ENCODE measurements around the gene LRRC4C. TPM values are rescaled to one million over a fixed set of nuclear protein-coding genes. Genes with fewer than 3 reads are reported as not detected.

Gene LRRC4C
- total RNA-seq, 1 experiment from 2014 or later: 0.13 TPM

DNA sequence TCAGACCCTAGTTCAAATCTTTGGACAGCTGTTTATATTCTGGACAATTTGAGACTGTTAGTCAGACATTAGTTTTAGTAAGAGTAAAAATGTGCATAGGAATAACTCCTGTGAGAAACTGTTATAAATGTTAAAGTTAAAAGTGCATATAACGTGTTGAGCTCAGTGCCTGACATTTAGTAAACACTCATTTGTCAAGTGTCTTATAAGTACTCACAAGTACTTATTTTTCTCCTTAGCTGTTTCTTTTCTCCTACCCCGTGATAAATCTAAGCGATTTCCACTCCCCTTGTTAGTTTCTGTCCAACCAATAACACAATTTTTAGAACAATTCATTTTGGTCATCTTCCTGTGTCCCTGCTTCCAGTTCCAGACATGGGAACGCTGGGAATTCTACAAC is 59.3 kb downstream of the LRRC4C start:
- H3K79me2 ChIP-seq (ENCODE audit: insufficient read depth, low read length): no peaks in the 10 kb centered on the region
- peaks cover 3% of the 10 kb centered on the region; the same call in 1 of the 2 replicates for H3K4me1 ChIP-seq (ENCODE audit: insufficient read depth, low read length)
- Mint-ChIP-seq H3K27ac (no peak overlapping the region), H3K27me3 (ENCODE audit: low read depth) (no peaks in the 10 kb centered on the region), H3K4me3 (no peak overlapping the region), H3K9me3 (no peaks in the 10 kb centered on the region), H3K4me1 (peaks cover 18 to 24% of the 10 kb centered on the region in 2 experiments), H3K36me3 (ENCODE audit: insufficient read depth in 1 of 3, low read depth in 3 of 3) (no peaks in the 10 kb centered on the region; a peak in 1 of 7 replicates)
- H2BK120ac ChIP-seq (ENCODE audit: low read depth, low read length, poor library complexity, severe bottlenecking): no peak overlapping the region
- no peak overlapping the region for H4K5ac ChIP-seq (ENCODE audit: insufficient read length, low read depth, low read length)
- no peak overlapping the region for H3K27ac ChIP-seq (ENCODE audit: insufficient read length, low read depth, low read length)
- no peak overlapping the region for H3K4me2 ChIP-seq (ENCODE audit: insufficient read depth, insufficient read length, low read length)
- no peak overlapping the region for H4K8ac ChIP-seq (replicated peaks; ENCODE audit: insufficient read length, low read depth, low read length)
- H4K20me1 ChIP-seq (ENCODE audit: control insufficient read depth, insufficient read depth, insufficient read length): no peaks in the 10 kb centered on the region
- no peak overlapping the region for H2AFZ ChIP-seq (ENCODE audit: low read length)
- no peak overlapping the region for H3K56ac ChIP-seq (ENCODE audit: insufficient read length, low read depth, low read length)
- H3T11ph ChIP-seq (ENCODE audit: low read length): no peak overlapping the region
- no peak overlapping the region for H3K9ac ChIP-seq (ENCODE audit: extremely low read depth, insufficient read length, low read length)
- H3K9me3 ChIP-seq (ENCODE audit: control insufficient read depth, low read depth, low read length): no peaks in the 10 kb centered on the region
- no peak overlapping the region for H2AK5ac ChIP-seq (ENCODE audit: insufficient read length, low read length)
- H3K14ac ChIP-seq (ENCODE audit: insufficient read depth, low read length): no peak overlapping the region
- no peak overlapping the region for H3K4ac ChIP-seq (ENCODE audit: low read depth, low read length)
- H3K79me1 ChIP-seq (ENCODE audit: insufficient read depth, low read depth, low read length, poor library complexity, severe bottlenecking): no peaks in the 10 kb centered on the region
- no peak overlapping the region for H3K23ac ChIP-seq (ENCODE audit: insufficient read length, low read depth, low read length)
- H2BK12ac ChIP-seq (ENCODE audit: insufficient read length, low read depth, low read length): no peak overlapping the region
- no peak overlapping the region for H3K18ac ChIP-seq (ENCODE audit: insufficient read length, low read depth, low read length)
- H2BK5ac ChIP-seq (ENCODE audit: insufficient read length, low read length): no peak overlapping the region
- H2BK15ac ChIP-seq (ENCODE audit: low read depth, low read length): no peak overlapping the region
- no peak overlapping the region for H2BK20ac ChIP-seq (ENCODE audit: low read depth, low read length, poor library complexity, severe bottlenecking)
- no CpG with 5 or more reads among the region's 4 CpGs for WGBS (ENCODE audit: extremely low coverage, insufficient read length, low lambda C conversion rate)
- H3K27me3 ChIP-seq (ENCODE audit: insufficient read depth, low read length): no peaks in the 10 kb centered on the region
- no peak overlapping the region for H4K91ac ChIP-seq (ENCODE audit: insufficient read length, low read depth, low read length)
- H3K23me2 ChIP-seq (ENCODE audit: insufficient read length, low read depth, low read length, poor library complexity, severe bottlenecking): no peaks in the 10 kb centered on the region
- TF ChIP-seq, protein P1, sequence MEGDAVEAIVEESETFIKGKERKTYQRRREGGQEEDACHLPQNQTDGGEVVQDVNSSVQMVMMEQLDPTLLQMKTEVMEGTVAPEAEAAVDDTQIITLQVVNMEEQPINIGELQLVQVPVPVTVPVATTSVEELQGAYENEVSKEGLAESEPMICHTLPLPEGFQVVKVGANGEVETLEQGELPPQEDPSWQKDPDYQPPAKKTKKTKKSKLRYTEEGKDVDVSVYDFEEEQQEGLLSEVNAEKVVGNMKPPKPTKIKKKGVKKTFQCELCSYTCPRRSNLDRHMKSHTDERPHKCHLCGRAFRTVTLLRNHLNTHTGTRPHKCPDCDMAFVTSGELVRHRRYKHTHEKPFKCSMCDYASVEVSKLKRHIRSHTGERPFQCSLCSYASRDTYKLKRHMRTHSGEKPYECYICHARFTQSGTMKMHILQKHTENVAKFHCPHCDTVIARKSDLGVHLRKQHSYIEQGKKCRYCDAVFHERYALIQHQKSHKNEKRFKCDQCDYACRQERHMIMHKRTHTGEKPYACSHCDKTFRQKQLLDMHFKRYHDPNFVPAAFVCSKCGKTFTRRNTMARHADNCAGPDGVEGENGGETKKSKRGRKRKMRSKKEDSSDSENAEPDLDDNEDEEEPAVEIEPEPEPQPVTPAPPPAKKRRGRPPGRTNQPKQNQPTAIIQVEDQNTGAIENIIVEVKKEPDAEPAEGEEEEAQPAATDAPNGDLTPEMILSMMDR (conservative IDR thresholded peaks at IDR 0.05): no peak
- DNase-seq: no peak

All from H9 (cell line).